ENCODE data around the gene HBEGF.

Gene HBEGF

DNA sequence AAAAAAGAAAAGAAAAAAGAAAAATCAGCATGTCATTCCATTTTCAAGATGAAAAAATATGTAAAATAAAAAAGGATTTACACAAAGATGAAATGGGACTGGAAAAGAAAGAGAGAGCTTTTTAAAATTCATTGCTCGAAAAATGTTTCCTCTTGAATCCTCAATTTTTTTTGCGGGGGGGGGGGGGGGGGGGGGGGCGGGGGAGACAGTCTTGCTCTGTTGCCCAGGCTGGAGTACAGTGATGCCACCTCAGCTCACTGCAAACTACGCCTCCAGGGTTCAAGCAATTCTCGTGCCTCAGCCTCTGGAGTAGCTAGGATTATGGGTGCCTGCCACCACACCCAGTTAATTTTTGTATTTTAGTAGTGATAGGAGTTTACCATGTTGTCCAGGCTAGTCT, 60.0 kb downstream of the HBEGF start:
- Histone ChIP-seq H3K27ac (replicated peaks) (no peak overlapping the region), H3K27me3 (ENCODE audit: insufficient read depth, poor library complexity, severe bottlenecking) (no peaks in the 10 kb centered on the region), H3K4me3 (replicated peaks; ENCODE audit: insufficient read depth, low read length) (no peak overlapping the region)
- no peak for DNase-seq (ENCODE audit: low read depth in 1 of 2, low spot score in 1 of 2)
- TF ChIP-seq SPI1 (IDR thresholded peaks at IDR 0.05; ENCODE audit: borderline replicate concordance, low read depth), result no peak
- TF ChIP-seq, protein P1, sequence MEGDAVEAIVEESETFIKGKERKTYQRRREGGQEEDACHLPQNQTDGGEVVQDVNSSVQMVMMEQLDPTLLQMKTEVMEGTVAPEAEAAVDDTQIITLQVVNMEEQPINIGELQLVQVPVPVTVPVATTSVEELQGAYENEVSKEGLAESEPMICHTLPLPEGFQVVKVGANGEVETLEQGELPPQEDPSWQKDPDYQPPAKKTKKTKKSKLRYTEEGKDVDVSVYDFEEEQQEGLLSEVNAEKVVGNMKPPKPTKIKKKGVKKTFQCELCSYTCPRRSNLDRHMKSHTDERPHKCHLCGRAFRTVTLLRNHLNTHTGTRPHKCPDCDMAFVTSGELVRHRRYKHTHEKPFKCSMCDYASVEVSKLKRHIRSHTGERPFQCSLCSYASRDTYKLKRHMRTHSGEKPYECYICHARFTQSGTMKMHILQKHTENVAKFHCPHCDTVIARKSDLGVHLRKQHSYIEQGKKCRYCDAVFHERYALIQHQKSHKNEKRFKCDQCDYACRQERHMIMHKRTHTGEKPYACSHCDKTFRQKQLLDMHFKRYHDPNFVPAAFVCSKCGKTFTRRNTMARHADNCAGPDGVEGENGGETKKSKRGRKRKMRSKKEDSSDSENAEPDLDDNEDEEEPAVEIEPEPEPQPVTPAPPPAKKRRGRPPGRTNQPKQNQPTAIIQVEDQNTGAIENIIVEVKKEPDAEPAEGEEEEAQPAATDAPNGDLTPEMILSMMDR (IDR thresholded peaks at IDR 0.05; ENCODE audit: insufficient read depth, low read length), result no peak
- no peak for TF ChIP-seq GABPA (IDR thresholded peaks at IDR 0.05; ENCODE audit: low read depth)
- TF ChIP-seq POLR2AphosphoS5 (IDR thresholded peaks at IDR 0.05; ENCODE audit: low read depth), result no peak
- TF ChIP-seq, protein P2, sequence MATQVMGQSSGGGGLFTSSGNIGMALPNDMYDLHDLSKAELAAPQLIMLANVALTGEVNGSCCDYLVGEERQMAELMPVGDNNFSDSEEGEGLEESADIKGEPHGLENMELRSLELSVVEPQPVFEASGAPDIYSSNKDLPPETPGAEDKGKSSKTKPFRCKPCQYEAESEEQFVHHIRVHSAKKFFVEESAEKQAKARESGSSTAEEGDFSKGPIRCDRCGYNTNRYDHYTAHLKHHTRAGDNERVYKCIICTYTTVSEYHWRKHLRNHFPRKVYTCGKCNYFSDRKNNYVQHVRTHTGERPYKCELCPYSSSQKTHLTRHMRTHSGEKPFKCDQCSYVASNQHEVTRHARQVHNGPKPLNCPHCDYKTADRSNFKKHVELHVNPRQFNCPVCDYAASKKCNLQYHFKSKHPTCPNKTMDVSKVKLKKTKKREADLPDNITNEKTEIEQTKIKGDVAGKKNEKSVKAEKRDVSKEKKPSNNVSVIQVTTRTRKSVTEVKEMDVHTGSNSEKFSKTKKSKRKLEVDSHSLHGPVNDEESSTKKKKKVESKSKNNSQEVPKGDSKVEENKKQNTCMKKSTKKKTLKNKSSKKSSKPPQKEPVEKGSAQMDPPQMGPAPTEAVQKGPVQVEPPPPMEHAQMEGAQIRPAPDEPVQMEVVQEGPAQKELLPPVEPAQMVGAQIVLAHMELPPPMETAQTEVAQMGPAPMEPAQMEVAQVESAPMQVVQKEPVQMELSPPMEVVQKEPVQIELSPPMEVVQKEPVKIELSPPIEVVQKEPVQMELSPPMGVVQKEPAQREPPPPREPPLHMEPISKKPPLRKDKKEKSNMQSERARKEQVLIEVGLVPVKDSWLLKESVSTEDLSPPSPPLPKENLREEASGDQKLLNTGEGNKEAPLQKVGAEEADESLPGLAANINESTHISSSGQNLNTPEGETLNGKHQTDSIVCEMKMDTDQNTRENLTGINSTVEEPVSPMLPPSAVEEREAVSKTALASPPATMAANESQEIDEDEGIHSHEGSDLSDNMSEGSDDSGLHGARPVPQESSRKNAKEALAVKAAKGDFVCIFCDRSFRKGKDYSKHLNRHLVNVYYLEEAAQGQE (IDR thresholded peaks at IDR 0.05; ENCODE audit: insufficient replicate concordance, low read depth), result no peak

DNA sequence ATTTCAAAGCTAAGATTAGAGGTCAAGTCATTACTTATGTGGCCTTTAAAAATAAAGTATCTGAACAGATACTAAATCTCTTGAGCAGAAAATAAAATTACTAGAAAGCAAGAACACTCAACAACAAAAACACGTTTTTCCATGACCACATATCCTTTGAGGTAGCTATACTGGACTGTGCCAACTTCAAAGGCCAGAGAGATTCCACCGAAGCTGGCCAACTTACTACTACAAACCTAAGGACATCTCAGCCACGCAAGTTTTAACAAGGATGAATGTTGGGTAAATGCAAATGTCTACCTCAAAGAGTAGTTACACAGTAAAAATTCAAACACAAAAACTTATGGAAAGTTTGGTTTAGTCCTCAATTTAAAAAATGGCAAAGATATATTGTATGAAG, 62.4 kb downstream of the HBEGF start:
- Histone ChIP-seq H3K27me3 (ENCODE audit: insufficient read depth, poor library complexity, severe bottlenecking) (no peaks in the 10 kb centered on the region), H3K4me3 (replicated peaks; ENCODE audit: insufficient read depth, low read length) (no peak overlapping the region), H3K27ac (replicated peaks) (no peak overlapping the region)
- TF ChIP-seq, protein P2 (IDR thresholded peaks at IDR 0.05; ENCODE audit: insufficient replicate concordance, low read depth), result no peak
- TF ChIP-seq GABPA (IDR thresholded peaks at IDR 0.05; ENCODE audit: low read depth) (no peak), SPI1 (IDR thresholded peaks at IDR 0.05; ENCODE audit: borderline replicate concordance, low read depth) (no peak), POLR2AphosphoS5 (IDR thresholded peaks at IDR 0.05; ENCODE audit: low read depth) (no peak)
- TF ChIP-seq, protein P1 (IDR thresholded peaks at IDR 0.05; ENCODE audit: insufficient read depth, low read length), result no peak
- no peak for DNase-seq (ENCODE audit: low read depth in 1 of 2, low spot score in 1 of 2)

Data from HL-60 (cell line).